MCF 10A (cell line): ENCODE data around the gene PLEKHA5. TPM values are rescaled to one million over a fixed set of nuclear protein-coding genes. Genes with fewer than 3 reads are reported as not detected.

ENCODE experiments used
- BruUV-seq: library from RNA; stranded (reverse); fragments of 400-500 nt; replicated peaks from 2 replicates; lab custom pipeline; 2021; lab: Mats Ljungman, UMichigan
- CTCF ChIA-PET: fragments of 300-600 bp; sonication (Branson Sonifier 250); formaldehyde crosslinking; extraction: SDS; loops from one replicate; lab custom pipeline; 2021; ENCODE audit warnings: antibody characterized with exemption, inconsistent platforms; lab: Yijun Ruan, JAX
- POLR2A ChIA-PET: fragments of 300-600, 350-650 bp; sonication (Branson Sonifier 250); formaldehyde crosslinking; extraction: SDS; loops from one replicate; lab custom pipeline; 2020; ENCODE audit warnings: antibody characterized with exemption, inconsistent platforms; lab: Yijun Ruan, JAX
- DNase-seq: peaks from one replicate; pipeline ENCODE4 v3.0.0-alpha.2; 2018; ENCODE audit not compliant: unreplicated experiment
- H3K27ac Mint-ChIP-seq: one replicate; pipeline ENCODE4 v1.8.0; 2022; ENCODE audit warnings: mild to moderate bottlenecking, low read depth, mixed read lengths; ENCODE audit not compliant: unreplicated experiment
- H3K27me3 Mint-ChIP-seq: one replicate; pipeline ENCODE4 v1.8.0; 2022; ENCODE audit warnings: mixed read lengths; ENCODE audit not compliant: insufficient read depth, unreplicated experiment
- H3K36me3 Mint-ChIP-seq: one replicate; pipeline ENCODE4 v1.8.0; 2022; ENCODE audit warnings: mild to moderate bottlenecking, moderate library complexity, mixed read lengths; ENCODE audit not compliant: insufficient read depth, unreplicated experiment
- H3K4me1 Mint-ChIP-seq: one replicate; pipeline ENCODE4 v1.8.0; 2022; ENCODE audit warnings: mixed read lengths; ENCODE audit not compliant: insufficient read depth, unreplicated experiment
- H3K4me3 Mint-ChIP-seq: one replicate; pipeline ENCODE4 v1.8.0; 2022; ENCODE audit warnings: mild to moderate bottlenecking, moderate library complexity, mixed read lengths; ENCODE audit not compliant: unreplicated experiment
- H3K9me3 Mint-ChIP-seq: one replicate; pipeline ENCODE4 v1.8.0; 2022; ENCODE audit warnings: mixed read lengths; ENCODE audit not compliant: unreplicated experiment
- intact Hi-C: fragments of 100-400 bp; cut with micrococcal nuclease; formaldehyde crosslinking; loops from 2 replicates; pipeline ENCODE4 v1.14.1; 2022
- total RNA-seq: library from RNA; stranded (reverse); gene quantifications from 2 replicates; pipeline ENCODE4 v1.2.3, GENCODE V29; 2022
- TF ChIP-seq, protein P1 (sequence below): fragments of 200-600 bp; IDR thresholded peaks from one replicate; pipeline ENCODE4 v1.8.0; 2022; ENCODE audit warnings: antibody characterized with exemption, mild to moderate bottlenecking; ENCODE audit not compliant: unreplicated experiment

Gene PLEKHA5
- total RNA-seq, 1 experiment from 2014 or later: 25.2 TPM

DNA sequence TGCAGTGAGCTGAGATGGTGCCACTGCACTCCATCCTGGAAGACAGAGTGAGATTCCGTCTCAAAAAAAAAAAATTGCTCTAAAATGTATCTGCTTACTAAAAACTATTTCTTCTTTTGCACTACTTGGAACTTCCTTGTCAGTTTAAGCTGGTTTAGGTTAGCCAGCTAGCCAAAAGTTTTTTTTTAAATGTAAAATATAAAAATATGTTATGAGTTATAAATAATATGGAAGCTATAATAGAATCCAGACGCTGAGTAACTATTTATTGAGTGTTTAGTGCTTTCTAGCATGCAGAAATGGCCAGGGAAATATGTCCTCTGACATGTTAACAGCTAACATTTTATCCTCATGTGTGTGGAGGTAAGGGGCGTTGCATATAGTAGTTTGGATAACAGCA, 85.6 kb downstream of the PLEKHA5 start:
- Mint-ChIP-seq H3K36me3 (no peaks in the 10 kb centered on the region), H3K9me3 (no peaks in the 10 kb centered on the region), H3K4me3 (no peak overlapping the region), H3K4me1 (no peaks in the 10 kb centered on the region), H3K27ac (no peak overlapping the region), H3K27me3 (no peaks in the 10 kb centered on the region)
- intact Hi-C loops: no loop called here
- POLR2A ChIA-PET: interaction anchor here (0.6 to 1.3 kb wide), 3 partner anchors 9 to 128 kb away, joined by 3 to 6 read pairs (median 3); no protein-coding TSS in a partner anchor
- TF ChIP-seq, protein P1, sequence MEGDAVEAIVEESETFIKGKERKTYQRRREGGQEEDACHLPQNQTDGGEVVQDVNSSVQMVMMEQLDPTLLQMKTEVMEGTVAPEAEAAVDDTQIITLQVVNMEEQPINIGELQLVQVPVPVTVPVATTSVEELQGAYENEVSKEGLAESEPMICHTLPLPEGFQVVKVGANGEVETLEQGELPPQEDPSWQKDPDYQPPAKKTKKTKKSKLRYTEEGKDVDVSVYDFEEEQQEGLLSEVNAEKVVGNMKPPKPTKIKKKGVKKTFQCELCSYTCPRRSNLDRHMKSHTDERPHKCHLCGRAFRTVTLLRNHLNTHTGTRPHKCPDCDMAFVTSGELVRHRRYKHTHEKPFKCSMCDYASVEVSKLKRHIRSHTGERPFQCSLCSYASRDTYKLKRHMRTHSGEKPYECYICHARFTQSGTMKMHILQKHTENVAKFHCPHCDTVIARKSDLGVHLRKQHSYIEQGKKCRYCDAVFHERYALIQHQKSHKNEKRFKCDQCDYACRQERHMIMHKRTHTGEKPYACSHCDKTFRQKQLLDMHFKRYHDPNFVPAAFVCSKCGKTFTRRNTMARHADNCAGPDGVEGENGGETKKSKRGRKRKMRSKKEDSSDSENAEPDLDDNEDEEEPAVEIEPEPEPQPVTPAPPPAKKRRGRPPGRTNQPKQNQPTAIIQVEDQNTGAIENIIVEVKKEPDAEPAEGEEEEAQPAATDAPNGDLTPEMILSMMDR: no peak
- DNase-seq: no peak
- BruUV-seq: no TSS peak
- CTCF ChIA-PET: no interaction called here

DNA sequence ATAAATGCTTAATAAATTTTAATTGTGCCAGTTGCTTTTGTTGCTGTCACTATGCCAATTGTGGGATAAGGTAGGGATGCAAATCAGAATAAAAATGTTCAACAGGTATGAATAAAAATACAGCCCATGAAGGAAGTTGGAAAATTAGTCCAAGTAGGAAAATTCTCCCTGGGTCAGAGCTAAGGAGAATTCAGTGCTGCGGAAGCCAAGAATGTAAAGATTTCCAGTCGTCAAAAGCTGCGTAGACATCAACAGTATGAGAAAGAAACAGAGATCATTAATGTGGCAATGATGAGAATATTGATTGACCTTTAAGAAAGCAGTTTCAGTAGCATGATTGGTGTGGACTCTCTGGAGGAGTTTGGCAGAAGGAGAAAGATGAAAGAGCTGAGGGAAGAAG, 87.9 kb downstream of the PLEKHA5 start:
- H3K27ac Mint-ChIP-seq: no peak overlapping the region
- H3K9me3 Mint-ChIP-seq: no peaks in the 10 kb centered on the region
- ChIA-PET POLR2A (interaction anchor here (1.2 kb wide), 1 partner anchor 18 kb away, joined by 4 read pairs; no protein-coding TSS in a partner anchor), CTCF (interaction anchor here (0.6 to 1.2 kb wide), 2 partner anchors 10 to 394 kb away, joined by 3 read pairs; no protein-coding TSS in a partner anchor)
- no TSS peak for BruUV-seq
- DNase-seq: no peak
- H3K27me3 Mint-ChIP-seq: no peaks in the 10 kb centered on the region
- TF ChIP-seq, protein P1: no peak
- H3K4me3 Mint-ChIP-seq: no peak overlapping the region
- peaks cover 7% of the 10 kb centered on the region for H3K36me3 Mint-ChIP-seq
- H3K4me1 Mint-ChIP-seq: peaks cover 12% of the 10 kb centered on the region
- intact Hi-C loops: no loop called here

DNA sequence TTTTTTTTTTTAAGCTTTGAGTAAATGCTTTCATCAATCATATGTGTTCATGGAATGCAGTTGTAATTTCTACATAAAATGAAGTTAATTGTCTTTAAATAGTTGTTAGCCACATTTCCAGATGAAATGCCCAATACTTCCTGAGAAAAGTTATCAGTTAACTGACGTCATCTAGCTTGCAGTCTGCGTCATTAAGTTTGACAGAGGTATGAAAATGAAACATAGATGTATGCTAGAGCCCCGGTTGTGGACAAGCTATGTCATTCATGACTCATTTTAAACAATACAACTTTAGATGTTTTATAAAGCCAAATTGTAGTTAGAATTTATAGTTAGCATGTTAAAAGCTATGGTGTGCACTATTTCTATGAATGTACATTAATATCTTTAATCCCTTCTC, 90.7 kb downstream of the PLEKHA5 start:
- CTCF ChIA-PET: interaction anchor here (0.5 to 1.6 kb wide), 3 partner anchors 10 to 302 kb away, joined by 3 to 6 read pairs (median 3); no protein-coding TSS in a partner anchor
- TF ChIP-seq, protein P1: no peak
- Mint-ChIP-seq H3K4me3 (no peak overlapping the region), H3K27ac (peak overlapping the region; percentile 85), H3K27me3 (no peaks in the 10 kb centered on the region), H3K9me3 (no peaks in the 10 kb centered on the region), H3K4me1 (peaks cover 17% of the 10 kb centered on the region), H3K36me3 (peaks cover 7% of the 10 kb centered on the region)
- DNase-seq: peak; percentile 22
- POLR2A ChIA-PET: interaction anchor here (0.6 to 1.1 kb wide), 2 partner anchors 22 to 254 kb away, joined by 3 read pairs; no protein-coding TSS in a partner anchor
- intact Hi-C loops: no loop called here
- no TSS peak for BruUV-seq

DNA sequence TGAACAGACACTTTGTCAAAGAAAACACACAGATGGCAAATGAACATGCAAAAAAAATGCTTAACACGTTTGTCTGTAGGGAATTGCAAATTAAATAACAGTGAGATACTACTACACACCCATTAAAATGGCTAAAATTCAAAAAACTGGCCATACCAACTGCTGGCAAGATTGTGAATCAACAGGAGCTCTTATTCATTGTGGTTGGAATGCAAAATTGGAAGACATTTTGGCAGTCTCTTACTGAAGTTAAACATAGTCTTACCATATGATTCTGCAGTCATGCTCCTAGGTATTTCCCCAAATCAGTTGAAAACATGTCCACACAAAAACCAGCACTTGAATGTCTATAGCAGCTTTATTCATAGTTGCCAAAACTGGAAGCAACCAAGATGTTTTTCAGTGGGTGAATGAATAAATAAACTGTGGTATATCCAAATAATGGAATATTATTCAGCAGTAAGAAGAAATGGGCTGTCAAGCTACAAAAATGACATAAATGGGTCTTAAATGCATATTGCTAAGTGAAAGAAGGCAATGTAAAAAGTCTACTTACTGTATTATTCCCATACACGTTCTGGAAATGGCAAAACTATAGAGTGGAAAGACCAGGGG, 91.4 kb downstream of the PLEKHA5 start:
- no peaks in the 10 kb centered on the region for H3K27me3 Mint-ChIP-seq
- TF ChIP-seq, protein P1: no peak
- no peaks in the 10 kb centered on the region for H3K9me3 Mint-ChIP-seq
- no peak overlapping the region for H3K4me3 Mint-ChIP-seq
- POLR2A ChIA-PET: interaction anchor here (1.1 kb wide), 2 partner anchors 23 to 93 kb away, joined by 3 read pairs; no protein-coding TSS in a partner anchor
- DNase-seq: peak; percentile 60
- CTCF ChIA-PET: interaction anchor here (0.6 to 1.6 kb wide), 4 partner anchors 79 to 303 kb away, joined by 3 to 6 read pairs (median 3); no protein-coding TSS in a partner anchor
- peak overlapping the region; percentile 85 for H3K27ac Mint-ChIP-seq
- H3K4me1 Mint-ChIP-seq: peaks cover 17% of the 10 kb centered on the region
- intact Hi-C loops: no loop called here
- H3K36me3 Mint-ChIP-seq: peaks cover 7% of the 10 kb centered on the region
- BruUV-seq: no TSS peak
